Measurements from ENCODE around the gene TMEM167B.
A peak's percentile ranks its signal among the peaks of the same experiment; 100 is the strongest.

TMEM167B gene

DNA sequence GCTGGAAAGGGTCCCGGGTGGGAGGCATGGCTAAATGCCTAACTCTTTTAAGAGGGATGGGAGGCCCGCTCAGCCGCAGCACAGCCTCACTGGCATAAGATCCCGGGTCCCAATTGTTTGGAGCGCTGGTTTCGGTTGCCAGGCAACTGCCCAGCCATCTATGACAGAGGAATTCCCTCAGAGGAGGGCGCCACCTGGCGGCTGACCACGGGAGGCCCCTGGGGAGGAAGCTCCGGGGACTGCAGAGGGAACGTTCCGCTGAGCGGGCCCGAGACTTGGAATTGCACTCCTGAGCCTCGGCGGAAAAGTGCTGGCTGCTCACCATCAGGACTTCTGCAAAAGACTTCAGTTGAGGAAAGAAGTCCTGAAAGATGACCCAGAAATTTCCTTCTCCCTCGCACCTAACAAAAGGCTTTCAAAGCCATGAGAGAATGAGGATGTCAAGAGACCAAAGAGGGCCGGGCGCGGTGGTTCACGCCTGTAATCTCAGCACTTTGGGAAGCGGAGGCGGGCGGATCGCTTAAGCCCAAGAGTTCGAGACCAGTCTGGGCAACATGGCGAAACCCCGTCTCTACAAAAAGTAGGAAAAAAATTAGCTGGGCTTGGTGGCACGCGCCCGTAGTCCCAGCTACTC lies 22.2 kb downstream of the TMEM167B start:
- TF ChIP-seq, protein P1, sequence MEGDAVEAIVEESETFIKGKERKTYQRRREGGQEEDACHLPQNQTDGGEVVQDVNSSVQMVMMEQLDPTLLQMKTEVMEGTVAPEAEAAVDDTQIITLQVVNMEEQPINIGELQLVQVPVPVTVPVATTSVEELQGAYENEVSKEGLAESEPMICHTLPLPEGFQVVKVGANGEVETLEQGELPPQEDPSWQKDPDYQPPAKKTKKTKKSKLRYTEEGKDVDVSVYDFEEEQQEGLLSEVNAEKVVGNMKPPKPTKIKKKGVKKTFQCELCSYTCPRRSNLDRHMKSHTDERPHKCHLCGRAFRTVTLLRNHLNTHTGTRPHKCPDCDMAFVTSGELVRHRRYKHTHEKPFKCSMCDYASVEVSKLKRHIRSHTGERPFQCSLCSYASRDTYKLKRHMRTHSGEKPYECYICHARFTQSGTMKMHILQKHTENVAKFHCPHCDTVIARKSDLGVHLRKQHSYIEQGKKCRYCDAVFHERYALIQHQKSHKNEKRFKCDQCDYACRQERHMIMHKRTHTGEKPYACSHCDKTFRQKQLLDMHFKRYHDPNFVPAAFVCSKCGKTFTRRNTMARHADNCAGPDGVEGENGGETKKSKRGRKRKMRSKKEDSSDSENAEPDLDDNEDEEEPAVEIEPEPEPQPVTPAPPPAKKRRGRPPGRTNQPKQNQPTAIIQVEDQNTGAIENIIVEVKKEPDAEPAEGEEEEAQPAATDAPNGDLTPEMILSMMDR (IDR thresholded peaks at IDR 0.05): peak; percentile 94

DNA sequence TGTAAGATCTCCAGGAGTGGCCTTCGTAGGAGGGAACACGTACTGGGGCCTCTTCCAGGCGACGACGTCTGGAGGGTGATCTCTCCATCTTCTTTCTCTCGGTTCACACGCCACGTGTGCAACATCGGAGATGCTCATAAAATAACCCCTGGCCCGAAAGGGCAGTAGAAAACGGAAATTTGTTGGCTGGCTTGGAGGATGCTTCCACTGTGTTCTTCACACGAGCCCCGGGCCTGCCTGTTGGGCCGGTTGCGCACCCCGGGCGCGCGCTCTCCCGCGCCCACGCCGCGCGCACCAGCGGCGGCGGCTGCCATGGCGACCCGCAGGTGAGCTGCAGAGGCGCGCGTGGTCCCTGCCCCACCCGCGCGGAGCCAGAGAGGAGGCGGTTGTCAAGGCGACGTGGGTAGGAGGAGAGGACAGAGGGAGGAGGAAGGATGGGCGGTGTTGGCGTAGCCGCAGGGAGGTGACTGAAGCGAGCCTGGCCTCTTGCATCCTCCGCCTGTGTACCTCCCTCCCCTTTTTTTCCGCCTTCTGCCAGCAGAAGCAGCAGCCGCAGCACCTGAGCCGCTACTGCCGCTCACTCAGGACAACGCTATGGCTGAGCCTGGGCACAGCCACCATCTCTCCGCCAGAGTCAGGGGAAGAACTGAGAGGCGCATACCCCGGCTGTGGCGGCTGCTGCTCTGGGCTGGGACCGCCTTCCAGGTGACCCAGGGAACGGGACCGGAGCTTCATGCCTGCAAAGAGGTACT lies 23.2 kb downstream of the TMEM167B start, which contains the start of gene ELAPOR1:
ELAPOR1 (plus strand) TSS at position 526 of the 752 bp plus-strand sequence; CDS start at position 595, 69 bp downstream.
- TF ChIP-seq, protein P1 (IDR thresholded peaks at IDR 0.05): no peak

DNA sequence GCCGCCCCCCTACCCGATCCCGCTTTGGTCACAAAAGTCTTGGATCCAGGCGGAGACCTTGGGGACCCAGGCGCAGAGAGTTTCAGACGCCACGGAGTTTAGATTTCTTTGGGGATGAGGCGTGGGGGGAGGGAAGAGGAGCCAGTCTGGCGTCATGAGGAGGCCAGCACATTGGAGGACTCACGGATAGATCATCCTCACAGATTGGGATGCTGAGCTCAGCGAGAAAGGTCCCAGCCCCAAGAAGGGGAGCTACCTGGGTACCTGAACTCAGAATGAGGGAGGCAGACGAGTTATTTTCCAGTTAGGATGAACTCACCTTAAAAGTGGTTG lies 23.7 kb downstream of the TMEM167B start:
- TF ChIP-seq, protein P1 (IDR thresholded peaks at IDR 0.05): no peak

DNA sequence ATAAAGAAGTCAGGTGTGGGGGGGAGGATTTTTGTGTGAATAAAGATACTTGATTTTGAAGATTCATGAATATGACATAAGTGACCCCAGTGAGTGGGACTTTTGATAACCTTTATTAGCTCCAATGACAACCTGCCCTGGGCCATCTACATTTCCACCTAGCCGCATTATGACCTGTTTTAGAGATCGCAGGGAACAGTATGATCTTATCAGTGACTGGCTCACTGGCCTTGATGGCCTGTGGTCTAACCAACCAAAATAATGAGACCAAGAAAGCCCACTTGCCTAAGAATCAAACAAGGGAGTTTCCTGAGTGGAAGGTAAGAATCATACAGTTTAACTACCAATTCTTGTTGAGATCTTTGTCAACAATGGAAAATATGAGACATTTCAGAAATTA lies 25.1 kb downstream of the TMEM167B start:
- TF ChIP-seq, protein P1 (IDR thresholded peaks at IDR 0.05): no peak

DNA sequence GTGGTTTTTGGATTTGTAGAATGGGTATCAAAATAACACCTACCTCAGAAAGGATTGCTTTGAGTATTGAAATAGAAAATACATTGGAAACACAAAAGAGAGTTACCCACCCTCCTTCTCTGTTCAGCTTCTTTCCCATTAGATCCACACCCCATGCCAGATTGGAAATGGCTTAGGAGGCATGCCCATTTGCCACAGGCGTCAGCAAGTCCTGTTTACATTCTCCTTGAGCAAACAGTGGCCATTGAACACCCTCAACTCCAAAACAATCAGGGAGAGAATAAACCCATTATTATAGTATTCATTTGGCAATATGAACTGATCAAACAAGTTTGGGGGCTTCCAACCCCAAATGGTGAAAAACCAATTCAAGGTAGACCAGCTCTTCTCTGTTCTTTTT lies 25.7 kb downstream of the TMEM167B start:
- TF ChIP-seq, protein P1 (IDR thresholded peaks at IDR 0.05): no peak

DNA sequence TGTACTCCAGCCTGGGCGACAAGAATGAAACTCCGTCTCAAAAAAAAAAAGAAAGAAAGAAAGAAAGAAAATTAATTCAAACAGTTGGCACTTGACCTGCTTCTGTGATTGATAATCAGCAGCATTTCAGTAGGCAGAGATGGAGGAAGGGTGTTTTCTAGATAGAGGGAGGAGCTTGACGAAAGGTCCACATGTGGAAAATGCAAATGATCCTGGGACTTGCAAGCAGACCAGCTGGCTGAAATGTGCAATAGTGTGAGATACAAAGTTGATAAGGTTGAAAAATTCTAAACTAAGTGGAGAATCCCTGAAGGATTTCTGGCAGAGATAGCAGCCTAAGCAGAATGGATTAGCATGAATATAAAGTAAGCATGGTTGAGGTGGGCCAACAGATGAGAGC lies 27.5 kb downstream of the TMEM167B start:
- TF ChIP-seq, protein P1 (IDR thresholded peaks at IDR 0.05): no peak

DNA sequence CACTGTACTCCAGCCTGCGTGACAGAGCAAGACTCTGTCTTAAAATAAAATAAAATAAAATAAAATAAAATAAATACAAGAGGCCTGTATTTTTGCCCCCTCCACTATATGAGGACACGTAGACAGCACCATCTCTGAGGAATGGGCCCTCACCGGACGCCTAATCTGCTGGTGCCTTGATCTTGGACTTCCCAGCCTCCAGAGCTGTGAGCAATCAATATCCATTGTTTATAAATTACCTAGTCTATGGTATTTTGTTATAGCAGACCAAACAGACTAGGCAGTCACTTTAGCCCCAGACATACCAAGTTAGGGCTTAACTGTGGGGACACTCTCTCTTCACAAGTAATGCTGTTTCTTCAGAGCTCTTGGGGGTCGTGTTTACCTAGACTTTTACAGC lies 29.8 kb downstream of the TMEM167B start:
- TF ChIP-seq, protein P1 (IDR thresholded peaks at IDR 0.05): no peak
